ENCODE results near the gene MAP3K13.

Gene MAP3K13, protein sequence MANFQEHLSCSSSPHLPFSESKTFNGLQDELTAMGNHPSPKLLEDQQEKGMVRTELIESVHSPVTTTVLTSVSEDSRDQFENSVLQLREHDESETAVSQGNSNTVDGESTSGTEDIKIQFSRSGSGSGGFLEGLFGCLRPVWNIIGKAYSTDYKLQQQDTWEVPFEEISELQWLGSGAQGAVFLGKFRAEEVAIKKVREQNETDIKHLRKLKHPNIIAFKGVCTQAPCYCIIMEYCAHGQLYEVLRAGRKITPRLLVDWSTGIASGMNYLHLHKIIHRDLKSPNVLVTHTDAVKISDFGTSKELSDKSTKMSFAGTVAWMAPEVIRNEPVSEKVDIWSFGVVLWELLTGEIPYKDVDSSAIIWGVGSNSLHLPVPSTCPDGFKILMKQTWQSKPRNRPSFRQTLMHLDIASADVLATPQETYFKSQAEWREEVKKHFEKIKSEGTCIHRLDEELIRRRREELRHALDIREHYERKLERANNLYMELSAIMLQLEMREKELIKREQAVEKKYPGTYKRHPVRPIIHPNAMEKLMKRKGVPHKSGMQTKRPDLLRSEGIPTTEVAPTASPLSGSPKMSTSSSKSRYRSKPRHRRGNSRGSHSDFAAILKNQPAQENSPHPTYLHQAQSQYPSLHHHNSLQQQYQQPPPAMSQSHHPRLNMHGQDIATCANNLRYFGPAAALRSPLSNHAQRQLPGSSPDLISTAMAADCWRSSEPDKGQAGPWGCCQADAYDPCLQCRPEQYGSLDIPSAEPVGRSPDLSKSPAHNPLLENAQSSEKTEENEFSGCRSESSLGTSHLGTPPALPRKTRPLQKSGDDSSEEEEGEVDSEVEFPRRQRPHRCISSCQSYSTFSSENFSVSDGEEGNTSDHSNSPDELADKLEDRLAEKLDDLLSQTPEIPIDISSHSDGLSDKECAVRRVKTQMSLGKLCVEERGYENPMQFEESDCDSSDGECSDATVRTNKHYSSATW

DNA sequence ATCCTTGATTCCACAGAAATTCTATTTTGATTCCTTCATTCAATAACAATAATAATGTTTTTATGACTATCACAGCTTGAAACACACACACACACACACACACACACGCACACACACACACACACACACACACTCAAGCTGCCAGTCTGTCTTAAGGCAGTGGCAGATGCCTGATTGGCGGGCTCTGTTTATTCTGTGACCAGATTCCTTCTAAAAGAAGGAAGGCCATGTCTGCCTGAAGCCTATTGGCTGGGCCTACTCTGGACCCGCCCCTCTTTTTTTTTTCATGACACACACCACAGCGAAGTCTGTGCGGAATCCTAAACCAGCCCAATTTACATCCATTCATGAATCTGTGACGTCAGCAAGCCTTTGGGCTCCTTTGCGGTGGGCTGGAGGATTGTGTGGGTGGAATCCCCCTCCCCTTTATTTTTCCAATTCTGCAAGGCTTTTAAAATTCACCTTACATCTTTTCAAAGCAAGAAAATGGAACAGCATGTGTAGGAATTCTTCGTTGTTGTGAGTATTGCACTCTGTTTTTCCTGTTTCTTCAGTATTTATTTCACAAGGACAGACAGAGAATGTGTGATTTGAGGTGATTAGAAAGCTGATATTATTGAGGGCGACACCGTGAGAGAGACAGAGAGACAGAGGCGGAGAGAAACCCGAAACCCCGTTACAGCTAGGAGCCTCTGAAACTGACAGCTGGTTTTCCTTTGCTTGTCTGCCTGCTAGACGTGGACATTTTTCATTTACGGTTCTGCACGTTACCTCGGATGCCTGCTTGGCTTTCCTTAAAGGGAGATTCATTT lies at the start of gene MAP3K13:
Gene MAP3K13, plus strand, starts transcription at position 287 of the 812 bp plus-strand sequence. CDS start 65,446 bp downstream, outside the sequence.
- peak; percentile 99 for DNase-seq

- DNase-seq: no peak
Observed at GRCh38 chr3:185313693-185314246, 49.2 kb upstream of the MAP3K13 start.

DNA sequence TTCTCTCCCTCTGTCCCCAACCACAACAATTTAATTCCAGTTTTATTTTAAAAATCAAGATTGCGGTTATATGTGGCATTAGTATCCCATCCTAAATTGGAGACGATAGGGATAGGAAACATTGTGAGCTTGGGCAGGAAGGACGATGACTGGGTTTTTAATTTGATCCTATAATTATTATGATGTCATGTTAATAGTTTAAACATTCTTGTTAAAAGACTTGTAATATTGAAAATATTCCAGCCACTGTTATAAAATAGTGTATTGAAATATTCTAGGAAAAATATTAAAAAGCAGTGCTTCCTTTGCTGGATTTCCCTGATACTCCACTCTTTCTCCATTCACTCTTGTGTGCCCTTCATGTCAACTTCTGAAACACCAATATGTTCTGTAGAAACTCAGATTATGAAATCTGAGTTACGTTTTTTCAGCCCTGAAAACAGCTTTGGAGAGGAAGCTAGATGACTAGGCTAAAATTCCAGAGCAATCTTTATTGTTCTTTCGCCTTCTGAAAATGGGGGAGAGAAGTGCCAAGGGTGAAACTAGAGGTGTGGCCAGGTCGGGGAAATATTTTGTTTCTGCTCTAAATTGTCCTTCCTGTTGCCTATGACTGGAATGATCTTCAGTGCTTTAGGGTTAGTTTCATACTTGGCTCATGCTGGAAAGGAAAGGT lies 46.1 kb upstream of the MAP3K13 start:
- no peak for DNase-seq

DNA sequence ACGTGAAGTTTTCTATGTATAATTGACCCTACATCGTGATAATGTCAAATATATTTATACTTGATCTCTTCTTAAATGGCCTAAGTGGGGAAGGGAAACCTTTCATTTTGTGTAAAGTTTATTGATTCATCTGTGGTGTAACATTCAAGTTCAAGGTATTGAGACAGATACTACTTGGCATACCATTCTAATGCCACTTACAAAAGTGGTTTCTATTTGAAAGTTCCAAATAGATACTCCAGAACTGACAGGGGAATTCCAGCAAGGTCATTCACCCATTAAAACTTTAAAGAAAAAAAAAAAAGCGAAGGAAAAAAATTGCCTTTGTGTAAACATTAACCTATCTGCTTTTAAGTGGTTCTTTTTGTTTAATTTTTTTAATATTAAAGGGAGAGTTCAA lies 45.3 kb upstream of the MAP3K13 start:
- no peak for DNase-seq

DNA sequence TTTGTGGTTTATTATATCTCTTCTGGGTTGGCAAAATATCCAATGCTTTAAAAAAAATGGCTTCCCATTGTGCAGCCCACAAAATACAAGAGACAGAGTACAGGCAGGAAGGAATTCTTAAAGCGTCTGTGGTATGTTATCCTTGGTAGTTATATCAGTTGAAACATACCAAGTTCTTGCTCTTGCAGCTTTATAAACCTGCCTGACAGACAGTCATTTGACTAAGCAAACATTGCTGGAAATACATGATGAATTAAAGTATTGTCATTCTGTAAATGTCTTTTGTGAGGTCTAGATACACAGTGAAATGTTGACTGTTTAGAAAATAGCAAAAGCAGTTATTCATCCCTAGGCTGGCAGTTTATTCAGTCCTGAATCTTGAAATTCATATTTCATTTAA lies 44.8 kb upstream of the MAP3K13 start:
- DNase-seq: no peak

- DNase-seq: no peak
Observed at GRCh38 chr3:185319801-185320200, 43.1 kb upstream of the MAP3K13 start.

DNA sequence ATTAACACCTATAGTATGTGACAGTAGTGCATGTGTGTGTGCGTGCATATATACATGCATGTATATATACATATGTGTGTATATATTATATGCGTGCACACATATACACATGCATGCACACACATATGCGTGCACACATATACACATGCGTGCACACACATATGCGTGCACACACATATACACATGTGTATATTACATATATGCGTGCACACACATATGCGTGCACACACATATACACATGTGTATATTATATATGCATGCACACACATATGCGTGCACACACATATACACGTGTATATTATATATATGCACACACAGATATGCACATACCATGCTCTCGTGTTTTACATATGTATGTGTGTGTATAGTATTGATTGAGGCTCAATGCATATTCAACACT lies 42.0 kb upstream of the MAP3K13 start:
- no peak for DNase-seq

DNA sequence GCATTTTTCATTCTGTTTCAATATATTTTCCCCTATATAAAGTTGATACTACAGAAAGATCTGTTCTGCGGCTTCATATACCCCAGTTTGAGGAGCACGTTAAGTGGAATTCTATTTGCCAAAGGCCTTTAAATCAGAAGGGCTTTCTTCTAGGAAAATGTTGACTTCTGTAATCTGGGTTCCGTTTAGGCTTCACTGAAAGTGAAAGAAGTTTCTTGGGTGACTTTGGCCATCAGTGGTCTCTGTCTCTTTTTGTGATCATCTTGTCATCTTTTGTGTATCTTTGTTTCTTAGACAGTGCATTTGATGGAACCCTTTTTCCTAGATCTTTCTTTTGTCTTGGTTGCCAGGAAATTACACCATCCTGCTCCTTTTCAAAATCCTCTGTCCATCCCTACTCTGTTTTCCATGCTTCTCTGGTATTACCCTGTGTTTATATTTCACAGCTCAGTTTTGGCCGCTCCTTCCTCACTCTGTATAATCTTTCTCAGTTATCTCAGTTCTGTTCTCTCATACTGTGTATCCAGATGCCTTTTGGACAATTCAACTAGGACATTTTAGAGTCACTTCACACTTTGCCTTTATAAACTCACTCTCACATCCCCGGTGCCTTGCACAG lies 40.7 kb upstream of the MAP3K13 start:
- DNase-seq: no peak

DNA sequence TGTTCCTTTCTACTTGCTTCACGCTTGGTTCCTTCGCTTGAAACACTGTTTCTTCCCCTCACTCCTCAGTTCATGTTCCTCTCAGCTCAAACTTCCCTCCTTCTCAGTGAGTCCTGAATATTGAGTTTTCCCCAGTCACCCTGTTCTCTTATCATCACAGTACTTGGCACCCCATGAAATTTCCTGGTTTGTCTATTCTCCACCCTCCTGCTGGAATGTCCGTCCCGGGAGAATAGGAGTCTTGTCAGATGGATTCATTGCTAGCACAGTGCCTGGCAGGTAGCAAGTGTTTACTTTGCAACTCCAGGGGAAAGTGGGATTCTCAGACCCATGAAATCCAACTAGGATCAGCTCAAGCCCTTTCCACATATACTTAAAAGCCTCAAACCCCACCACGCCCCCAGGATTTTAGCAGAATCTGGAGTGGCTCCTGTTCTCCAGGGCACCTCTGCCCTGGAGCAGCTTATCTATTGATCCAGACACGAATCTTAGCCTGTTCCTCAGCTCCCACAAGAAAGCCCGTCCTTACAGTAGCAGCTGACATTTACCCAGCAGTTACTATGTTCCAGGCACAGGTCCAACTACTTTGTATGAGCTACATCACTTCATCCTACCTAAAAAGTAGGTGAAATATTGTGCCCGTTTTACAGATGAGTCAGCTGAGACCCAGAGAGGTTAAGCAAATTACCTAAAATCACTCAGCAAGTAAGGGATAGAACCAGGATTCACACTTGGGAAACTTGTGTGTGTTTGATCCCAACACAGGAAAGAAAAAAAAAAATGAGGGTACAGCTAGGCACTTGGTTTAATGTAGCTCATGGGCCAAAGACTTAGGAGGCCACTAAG lies 36.8 kb upstream of the MAP3K13 start:
- DNase-seq: no peak

DNA sequence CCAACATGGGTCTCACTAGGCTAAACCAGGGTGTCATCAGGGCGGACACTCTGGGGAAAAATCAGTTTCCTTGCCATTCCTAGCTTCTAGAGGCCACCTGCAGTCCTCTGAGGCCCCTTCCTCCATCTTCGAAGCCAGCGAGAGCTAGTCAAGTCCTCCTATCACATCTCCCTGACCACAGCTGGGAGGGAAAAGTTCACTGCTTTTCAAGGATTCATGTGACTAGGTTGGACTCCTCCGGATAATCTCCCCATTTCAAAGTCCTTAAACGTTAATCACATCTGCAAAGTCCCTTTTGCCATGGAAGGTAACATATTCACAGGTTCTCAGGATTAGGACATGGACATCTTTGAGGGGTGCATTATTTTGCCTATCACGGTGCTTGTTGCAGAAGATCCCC lies 35.9 kb upstream of the MAP3K13 start:
- no peak for DNase-seq

DNA sequence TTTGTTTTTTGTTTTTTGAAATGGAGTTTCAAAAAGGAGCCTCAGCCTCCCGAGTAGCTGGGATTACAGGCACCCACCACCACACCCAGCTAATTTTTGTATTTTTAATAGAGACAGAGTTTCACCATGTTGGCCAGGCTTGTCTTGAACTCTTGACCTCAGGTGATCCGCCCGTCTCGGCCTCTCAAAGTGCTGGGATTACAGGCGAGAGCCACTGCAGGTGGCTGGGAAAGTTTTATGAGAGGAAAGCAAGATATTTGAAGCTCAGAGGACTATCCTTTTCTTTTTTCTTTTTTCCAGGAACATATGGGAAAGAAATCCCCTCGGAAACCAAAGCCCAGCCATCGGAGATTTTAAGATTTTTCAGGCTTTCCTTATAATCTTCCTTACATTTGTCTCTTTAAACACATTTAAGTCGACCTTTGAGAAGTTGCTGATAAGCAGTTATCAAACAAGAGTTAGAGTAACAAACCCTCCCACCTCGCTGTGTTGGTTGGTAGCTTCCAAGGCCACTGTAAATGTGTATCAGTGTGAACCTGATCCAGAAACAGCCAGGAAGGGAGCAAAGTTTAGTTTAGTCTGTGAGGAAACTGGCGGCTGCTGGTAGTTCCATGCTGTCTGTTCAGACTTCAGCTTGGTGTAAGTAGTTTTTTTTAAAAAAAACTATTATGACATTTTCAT lies 34.5 kb upstream of the MAP3K13 start:
- DNase-seq: no peak

DNA sequence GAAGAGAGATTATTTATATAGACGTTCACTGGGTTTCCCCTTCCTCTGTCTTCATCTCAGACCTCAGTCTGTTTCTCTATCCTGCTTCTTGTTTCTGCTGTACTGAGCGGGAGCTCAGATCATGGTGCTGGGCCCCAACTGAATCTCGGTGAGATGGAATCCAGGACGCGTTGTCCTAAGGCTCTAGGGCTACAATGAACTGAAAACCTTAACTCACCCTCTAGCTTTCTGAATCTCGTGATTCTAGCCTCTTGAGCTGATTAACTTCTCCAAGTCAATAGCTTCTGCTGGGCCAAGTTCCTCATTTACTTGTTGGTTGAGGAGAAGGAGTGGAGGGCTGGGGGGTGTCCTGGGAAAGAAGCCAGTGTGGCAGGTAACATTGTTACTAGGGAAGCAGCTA lies 32.7 kb upstream of the MAP3K13 start:
- DNase-seq: no peak

GRCh38 chr3:185330644-185331043 lies 32.3 kb upstream of the MAP3K13 start:
- DNase-seq: no peak

- peak; percentile 83 for DNase-seq
Observed at GRCh38 chr3:185332026-185332735, 30.8 kb upstream of the MAP3K13 start.

GRCh38 chr3:185335799-185336198 lies 27.1 kb upstream of the MAP3K13 start:
- DNase-seq: no peak

DNA sequence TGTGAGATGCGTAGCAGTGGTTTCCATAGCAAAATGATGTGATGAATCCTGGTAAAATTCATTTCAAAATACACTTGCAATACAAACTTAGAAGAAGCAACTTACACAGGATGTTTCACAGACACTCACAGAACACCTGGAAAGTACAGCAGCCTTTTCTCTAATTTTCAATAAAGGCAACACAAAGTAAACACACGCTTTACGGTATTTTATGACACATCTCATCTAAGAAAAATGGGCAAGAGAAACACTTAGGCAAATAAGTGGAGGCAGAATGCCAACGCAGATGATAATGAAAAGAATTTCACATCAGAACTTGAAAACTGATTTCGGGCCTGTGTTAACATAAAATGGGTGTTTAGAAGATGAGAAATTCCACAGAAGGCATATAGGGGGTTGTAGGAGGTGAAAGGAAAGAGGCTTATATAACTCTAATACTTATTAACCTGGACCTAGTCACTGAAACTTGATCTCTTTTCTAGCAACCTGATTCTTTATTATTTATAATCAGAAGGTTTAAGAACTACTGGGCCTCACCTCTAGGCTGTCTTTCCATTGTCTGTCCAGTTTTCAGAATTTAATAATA lies 25.6 kb upstream of the MAP3K13 start:
- no peak for DNase-seq

GRCh38 chr3:185339945-185340344 lies 23.0 kb upstream of the MAP3K13 start:
- no peak for DNase-seq

- no peak for DNase-seq
Observed at GRCh38 chr3:185340751-185341150, 22.2 kb upstream of the MAP3K13 start.

All from DMS 273 treated with DMSO at 0.1 percent for 48 hours (cell line).